Fibroblast of villous mesenchyme (primary cell): ENCODE data around the gene BCL2L1. TPM values are rescaled to one million over a fixed set of nuclear protein-coding genes. Genes with fewer than 3 reads are reported as not detected.
"Not testable (repeated sequence)": the region's sequence is repeated elsewhere in the genome, so short reads cannot be mapped to it uniquely, and the experiment has no call there.

ENCODE experiments used
- DNase-seq: peaks from one replicate; pipeline ENCODE4 v3.0.0-alpha.2; 2010; ENCODE audit warnings: low read depth
- H3K4me3 ChIP-seq: 2 replicates; pipeline ENCODE4 v1.5.1; 2011; ENCODE audit warnings: low read depth, mild to moderate bottlenecking, low read length
- CTCF ChIP-seq: IDR thresholded peaks from 2 replicates; pipeline ENCODE4 v1.5.1; 2012; ENCODE audit warnings: low read depth, mild to moderate bottlenecking, low read length; ENCODE audit not compliant: insufficient read depth
- total RNA-seq: library from RNA; depleted of rRNA; stranded (reverse); fragments of >200 nt; gene quantifications from 2 replicates; pipeline ENCODE4 v1.2.3, GENCODE V29; 2012

Gene BCL2L1
- total RNA-seq, 1 donor: 113 TPM

GRCh38 chr20:31759836-31760518 lies 37.3 kb upstream of the BCL2L1 start:
- no peak overlapping the region for H3K4me3 ChIP-seq
- no peak for DNase-seq
- TF ChIP-seq CTCF: no peak

- TF ChIP-seq CTCF: no peak
- DNase-seq: no peak
- H3K4me3 ChIP-seq: no peak overlapping the region
Measured at GRCh38 chr20:31758991-31759390, 36.3 kb upstream of the BCL2L1 start.

GRCh38 chr20:31758521-31758920 lies 35.9 kb upstream of the BCL2L1 start:
- no peak for TF ChIP-seq CTCF
- peak; percentile 29 for DNase-seq
- H3K4me3 ChIP-seq: no peak overlapping the region

- no peak overlapping the region for H3K4me3 ChIP-seq
- DNase-seq: no peak
- no peak for TF ChIP-seq CTCF
Measured at GRCh38 chr20:31757254-31757653, 34.6 kb upstream of the BCL2L1 start.

- peak; percentile 91 for DNase-seq
- no peak for TF ChIP-seq CTCF
- H3K4me3 ChIP-seq: no peak overlapping the region
Measured at GRCh38 chr20:31751126-31751525, 28.5 kb upstream of the BCL2L1 start.

- no peak overlapping the region for H3K4me3 ChIP-seq
- no peak for TF ChIP-seq CTCF
- no peak for DNase-seq
Measured at GRCh38 chr20:31749223-31749622, 26.6 kb upstream of the BCL2L1 start.

GRCh38 chr20:31747640-31748039 lies 25.0 kb upstream of the BCL2L1 start:
- no peak for TF ChIP-seq CTCF
- H3K4me3 ChIP-seq: no peak overlapping the region
- no peak for DNase-seq

GRCh38 chr20:31747028-31747427 lies 24.4 kb upstream of the BCL2L1 start:
- not testable (repeated sequence) for H3K4me3 ChIP-seq, DNase-seq
